22Rv1 (cell line): ENCODE data around the gene ANTXRL.

Experiments
- ZFX ChIP-seq: fragments of 450-650 bp; IDR thresholded peaks from 2 replicates; pipeline ENCODE4 v1.6.1; 2017; ENCODE audit warnings: antibody characterized with exemption, borderline replicate concordance
- TF ChIP-seq, protein P1 (sequence below): fragments of 450-650 bp; IDR thresholded peaks from 2 replicates; pipeline ENCODE4 v1.5.1; 2017; ENCODE audit warnings: mild to moderate bottlenecking

- TF ChIP-seq, protein P1, sequence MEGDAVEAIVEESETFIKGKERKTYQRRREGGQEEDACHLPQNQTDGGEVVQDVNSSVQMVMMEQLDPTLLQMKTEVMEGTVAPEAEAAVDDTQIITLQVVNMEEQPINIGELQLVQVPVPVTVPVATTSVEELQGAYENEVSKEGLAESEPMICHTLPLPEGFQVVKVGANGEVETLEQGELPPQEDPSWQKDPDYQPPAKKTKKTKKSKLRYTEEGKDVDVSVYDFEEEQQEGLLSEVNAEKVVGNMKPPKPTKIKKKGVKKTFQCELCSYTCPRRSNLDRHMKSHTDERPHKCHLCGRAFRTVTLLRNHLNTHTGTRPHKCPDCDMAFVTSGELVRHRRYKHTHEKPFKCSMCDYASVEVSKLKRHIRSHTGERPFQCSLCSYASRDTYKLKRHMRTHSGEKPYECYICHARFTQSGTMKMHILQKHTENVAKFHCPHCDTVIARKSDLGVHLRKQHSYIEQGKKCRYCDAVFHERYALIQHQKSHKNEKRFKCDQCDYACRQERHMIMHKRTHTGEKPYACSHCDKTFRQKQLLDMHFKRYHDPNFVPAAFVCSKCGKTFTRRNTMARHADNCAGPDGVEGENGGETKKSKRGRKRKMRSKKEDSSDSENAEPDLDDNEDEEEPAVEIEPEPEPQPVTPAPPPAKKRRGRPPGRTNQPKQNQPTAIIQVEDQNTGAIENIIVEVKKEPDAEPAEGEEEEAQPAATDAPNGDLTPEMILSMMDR, result no peak
- no peak for TF ChIP-seq ZFX
Measured at GRCh38 chr10:46326971-46327370, 40.2 kb downstream of the ANTXRL start.
